HUES64 (cell line): ENCODE results near the gene PDE4B.
"Not testable (repeated sequence)": the region's sequence is repeated elsewhere in the genome, so short reads cannot be mapped to it uniquely, and the experiment has no call there.

Experiments
- H3K27ac ChIP-seq: 2 replicates; pipeline ENCODE4 v1.7.0; 2013; ENCODE audit warnings: low read depth, low read length, inconsistent platforms
- H3K27me3 ChIP-seq: 2 replicates; pipeline ENCODE4 v1.6.1; 2013; ENCODE audit warnings: mild to moderate bottlenecking, low read length; ENCODE audit not compliant: insufficient read depth
- H3K36me3 ChIP-seq: 2 replicates; pipeline ENCODE4 v1.6.1; 2013; ENCODE audit warnings: mild to moderate bottlenecking, low read length; ENCODE audit not compliant: insufficient read depth
- H3K4me1 ChIP-seq: 2 replicates; pipeline ENCODE4 v1.6.1; 2013; ENCODE audit warnings: mild to moderate bottlenecking, low read length, moderate library complexity; ENCODE audit not compliant: insufficient read depth
- H3K4me3 ChIP-seq: 2 replicates; pipeline ENCODE4 v1.5.1; 2013; ENCODE audit warnings: mild to moderate bottlenecking, low read length, moderate library complexity
- H3K9ac ChIP-seq: 2 replicates; pipeline ENCODE4 v1.6.1; 2013; ENCODE audit warnings: mild to moderate bottlenecking, low read depth, low read length
- H3K9me3 ChIP-seq: 2 replicates; pipeline ENCODE4 v1.6.1; 2013; ENCODE audit warnings: low read depth, low read length; ENCODE audit not compliant: insufficient read depth
- WGBS: fragments of 150-250, 120-280 bp; methylation state at CpG from one replicate; pipeline ENCODE4 v1.1.7; 2013; ENCODE audit warnings: missing lambda C conversion rate; 5-methylcytosine and 5-hydroxymethylcytosine counted together

Gene PDE4B

GRCh38 chr1:65994223-65994622 lies 201.5 kb downstream of the PDE4B start:
- no peaks in the 10 kb centered on the region for H3K27me3 ChIP-seq
- 83% methylated on average over 1 of the region's 2 CpGs for WGBS
- H3K4me3 ChIP-seq, result no peak overlapping the region
- H3K27ac ChIP-seq, result no peak overlapping the region
- no peaks in the 10 kb centered on the region for H3K9me3 ChIP-seq
- no peak overlapping the region for H3K9ac ChIP-seq
- no peaks in the 10 kb centered on the region for H3K36me3 ChIP-seq
- no peaks in the 10 kb centered on the region for H3K4me1 ChIP-seq

GRCh38 chr1:65995336-65995735 lies 202.6 kb downstream of the PDE4B start:
- H3K9me3 ChIP-seq, result no peaks in the 10 kb centered on the region
- H3K36me3 ChIP-seq, result no peaks in the 10 kb centered on the region
- no peaks in the 10 kb centered on the region; the same call in 1 of the 2 replicates for H3K27me3 ChIP-seq
- no peak overlapping the region for H3K27ac ChIP-seq
- WGBS, result 71% methylated on average over 6 of the region's 6 CpGs
- H3K4me3 ChIP-seq, result no peak overlapping the region
- no peaks in the 10 kb centered on the region for H3K4me1 ChIP-seq
- no peak overlapping the region for H3K9ac ChIP-seq

GRCh38 chr1:65995928-65996327 lies 203.2 kb downstream of the PDE4B start:
- Histone ChIP-seq H3K4me3 (no peak overlapping the region), H3K36me3 (no peaks in the 10 kb centered on the region), H3K4me1 (no peaks in the 10 kb centered on the region), H3K27ac (no peak overlapping the region), H3K9ac (no peak overlapping the region), H3K27me3 (peaks cover 5% of the 10 kb centered on the region), H3K9me3 (no peaks in the 10 kb centered on the region)

GRCh38 chr1:65997693-65998092 lies 205.0 kb downstream of the PDE4B start:
- Histone ChIP-seq H3K27me3 (peaks cover 19% of the 10 kb centered on the region), H3K27ac (no peak overlapping the region), H3K4me3 (no peak overlapping the region), H3K4me1 (no peaks in the 10 kb centered on the region), H3K9ac (no peak overlapping the region), H3K9me3 (no peaks in the 10 kb centered on the region), H3K36me3 (no peaks in the 10 kb centered on the region)
- WGBS, result 95% methylated on average over 1 of the region's 1 CpG

GRCh38 chr1:65998763-65999583 lies 206.3 kb downstream of the PDE4B start:
- 91% methylated on average over 6 of the region's 6 CpGs for WGBS
- Histone ChIP-seq H3K9ac (no peak overlapping the region), H3K4me3 (no peak overlapping the region), H3K9me3 (no peaks in the 10 kb centered on the region), H3K27me3 (peaks cover 27% of the 10 kb centered on the region), H3K36me3 (no peaks in the 10 kb centered on the region), H3K4me1 (no peaks in the 10 kb centered on the region), H3K27ac (no peak overlapping the region)

DNA sequence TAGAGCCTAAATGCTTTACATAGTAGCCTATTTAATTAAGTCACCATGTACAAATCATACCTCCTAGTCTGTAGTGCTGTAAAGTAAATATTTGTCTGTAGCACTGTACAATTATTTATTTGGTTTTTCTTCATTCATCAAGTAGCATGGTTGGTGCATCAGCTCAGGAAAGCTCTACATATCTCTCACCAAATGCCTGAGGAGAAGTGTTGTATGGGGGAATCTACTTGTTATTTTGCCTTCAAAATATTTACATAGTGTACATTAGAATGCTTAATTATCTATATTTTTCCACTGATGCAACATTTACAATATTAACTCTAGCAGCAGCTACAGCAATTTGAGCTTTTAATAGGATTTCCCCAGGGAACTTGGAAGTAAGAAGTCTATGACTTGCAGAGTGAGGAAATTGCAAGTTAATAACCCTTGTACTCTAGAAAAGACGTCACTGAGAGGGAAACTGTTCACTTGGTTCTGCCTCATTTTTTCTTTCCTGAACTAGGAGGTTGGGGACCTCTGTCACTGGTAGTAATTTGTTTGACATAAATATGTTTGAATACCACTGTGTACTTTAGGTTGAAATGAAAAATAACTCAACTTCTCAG lies 207.4 kb downstream of the PDE4B start:
- no peak overlapping the region for H3K4me3 ChIP-seq
- no peak overlapping the region for H3K9ac ChIP-seq
- no peaks in the 10 kb centered on the region for H3K36me3 ChIP-seq
- no peak overlapping the region for H3K27ac ChIP-seq
- 75% methylated on average over 1 of the region's 1 CpG for WGBS
- no peaks in the 10 kb centered on the region for H3K4me1 ChIP-seq
- no peaks in the 10 kb centered on the region for H3K9me3 ChIP-seq
- H3K27me3 ChIP-seq, result peaks cover 37% of the 10 kb centered on the region

- H3K9ac ChIP-seq, result no peak overlapping the region
- WGBS, result 21% methylated on average over 1 of the region's 1 CpG
- H3K27me3 ChIP-seq, result peaks cover 49% of the 10 kb centered on the region
- no peaks in the 10 kb centered on the region for H3K4me1 ChIP-seq
- no peak overlapping the region for H3K4me3 ChIP-seq
- no peaks in the 10 kb centered on the region for H3K9me3 ChIP-seq
- no peaks in the 10 kb centered on the region for H3K36me3 ChIP-seq
- no peak overlapping the region for H3K27ac ChIP-seq
Measured at GRCh38 chr1:66003690-66004089, 211.0 kb downstream of the PDE4B start.

GRCh38 chr1:66006534-66006933 lies 213.8 kb downstream of the PDE4B start:
- H3K9ac ChIP-seq, H3K4me1 ChIP-seq, H3K36me3 ChIP-seq, H3K27ac ChIP-seq, H3K4me3 ChIP-seq, H3K9me3 ChIP-seq: not testable (repeated sequence)
- H3K27me3 ChIP-seq, result peaks cover 44% of the 10 kb centered on the region
- WGBS, result 89% methylated on average over 3 of the region's 3 CpGs

DNA sequence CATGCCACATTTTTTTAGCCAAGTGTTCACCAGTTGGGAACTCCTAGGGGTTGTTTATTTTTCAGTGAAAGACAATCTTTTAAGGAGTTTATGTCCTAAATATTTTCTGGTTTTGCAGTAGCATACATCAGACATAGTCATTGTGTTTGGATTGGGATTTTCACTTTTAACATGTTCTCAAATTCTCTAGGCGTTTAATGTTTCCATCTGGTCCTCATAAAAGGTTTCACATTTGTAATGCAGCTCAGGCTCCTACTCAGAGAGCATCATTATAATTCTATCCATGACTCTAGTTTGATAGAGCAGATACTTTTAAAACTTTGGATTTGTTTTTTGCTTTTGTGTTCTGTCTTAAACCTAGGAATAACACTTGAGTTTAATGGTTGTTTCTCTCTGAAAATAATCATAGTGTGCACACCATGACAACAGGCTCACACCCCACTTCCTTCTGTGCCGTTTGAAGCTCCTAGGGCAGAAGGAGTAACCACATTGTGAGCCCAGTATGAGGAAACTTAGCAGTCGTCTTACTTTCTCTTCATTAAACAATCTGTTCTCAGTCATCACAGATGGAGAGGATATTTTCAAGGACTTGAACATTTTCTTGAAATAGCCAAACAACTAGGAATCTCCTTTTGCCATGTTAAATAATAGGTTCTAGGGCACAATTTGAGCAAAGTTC lies 219.6 kb downstream of the PDE4B start:
- Histone ChIP-seq H3K9ac (no peak overlapping the region), H3K4me3 (no peak overlapping the region), H3K27me3 (peaks cover 5% of the 10 kb centered on the region; the same call in 1 of the 2 replicates), H3K4me1 (no peaks in the 10 kb centered on the region), H3K9me3 (no peaks in the 10 kb centered on the region), H3K27ac (no peak overlapping the region), H3K36me3 (no peaks in the 10 kb centered on the region)
- WGBS, result 74% methylated on average over 3 of the region's 3 CpGs

- no peak overlapping the region for H3K9ac ChIP-seq
- WGBS, result 87% methylated on average over 3 of the region's 3 CpGs
- peaks cover 5% of the 10 kb centered on the region; the same call in 1 of the 2 replicates for H3K27me3 ChIP-seq
- no peaks in the 10 kb centered on the region for H3K4me1 ChIP-seq
- no peaks in the 10 kb centered on the region for H3K36me3 ChIP-seq
- no peak overlapping the region for H3K4me3 ChIP-seq
- no peak overlapping the region for H3K27ac ChIP-seq
- no peaks in the 10 kb centered on the region for H3K9me3 ChIP-seq
Measured at GRCh38 chr1:66013371-66013770, 220.7 kb downstream of the PDE4B start.

DNA sequence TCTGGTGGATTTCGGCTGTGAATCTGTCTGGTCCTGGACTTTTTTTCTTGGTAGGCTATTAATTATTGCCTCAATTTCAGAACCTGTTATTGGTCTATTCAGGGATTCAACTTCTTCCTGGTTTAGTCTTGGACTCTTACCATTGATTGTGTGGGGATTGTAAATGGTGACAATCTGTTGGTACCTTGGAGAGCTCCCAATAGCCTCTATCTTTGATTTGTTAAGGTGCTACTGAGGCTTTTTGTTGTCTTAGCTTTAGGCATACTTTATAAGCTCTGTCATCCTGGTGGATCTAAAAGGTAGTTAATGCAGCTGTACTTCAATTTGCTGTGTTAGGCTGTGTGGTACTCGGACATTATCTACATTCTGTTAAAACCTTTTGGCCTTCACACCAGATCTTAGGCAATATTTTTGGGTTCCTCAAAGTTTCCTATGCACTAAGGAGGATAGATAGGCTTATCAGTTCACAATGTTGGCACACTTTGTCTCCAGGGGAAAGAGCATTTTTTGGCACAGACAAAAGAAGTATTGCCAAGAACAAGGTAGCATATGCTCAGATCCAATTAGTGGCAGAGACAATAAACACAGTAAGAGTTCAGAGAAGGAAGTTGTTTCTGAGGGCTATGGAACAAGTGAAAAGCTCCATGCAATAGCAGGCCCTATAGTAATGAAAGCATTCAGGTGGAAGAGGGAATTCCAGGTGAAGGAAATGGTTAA lies 230.4 kb downstream of the PDE4B start:
- H3K27ac ChIP-seq, result no peak overlapping the region
- 86% methylated on average over 2 of the region's 2 CpGs for WGBS

More for the DNA sequence above, 230.4 kb downstream of the PDE4B start:
- no peaks in the 10 kb centered on the region for H3K36me3 ChIP-seq
- H3K4me3 ChIP-seq, result no peak overlapping the region
- H3K9ac ChIP-seq, result no peak overlapping the region
- no peaks in the 10 kb centered on the region for H3K9me3 ChIP-seq
- H3K27me3 ChIP-seq, result no peaks in the 10 kb centered on the region
- H3K4me1 ChIP-seq, result no peaks in the 10 kb centered on the region
